Right lobe of liver (tissue), 4 donors: ENCODE data around the gene MACROD1.

Experiments
- POLR2A ChIP-seq: fragments of 450-650 bp; IDR thresholded peaks from one replicate; pipeline ENCODE4 v1.6.1; 2017; ENCODE audit warnings: antibody characterized with exemption, mild to moderate bottlenecking
- TF ChIP-seq, protein P1 (sequence below), 4 donors: fragments of 200-600 bp in 3 of 4; fragments of 450-650 bp in 1 of 4; IDR thresholded peaks; one replicate each; pipeline versions ENCODE4 v1.5.1 to v1.8.0; 2016 to 2022; ENCODE audit warnings: antibody characterized with exemption in 4 of 4, mild to moderate bottlenecking in 2 of 4
- donor health status: DM: no; HTN: no; CAD: no.
- donor health status: DM: no; HTN: no; CAD: no.
- donor health status: DM: no; HTN: yes; CAD: no.

GRCh38 chr11:64204464-64204989 is 38.6 kb upstream of the MACROD1 start:
- TF ChIP-seq, protein P1, sequence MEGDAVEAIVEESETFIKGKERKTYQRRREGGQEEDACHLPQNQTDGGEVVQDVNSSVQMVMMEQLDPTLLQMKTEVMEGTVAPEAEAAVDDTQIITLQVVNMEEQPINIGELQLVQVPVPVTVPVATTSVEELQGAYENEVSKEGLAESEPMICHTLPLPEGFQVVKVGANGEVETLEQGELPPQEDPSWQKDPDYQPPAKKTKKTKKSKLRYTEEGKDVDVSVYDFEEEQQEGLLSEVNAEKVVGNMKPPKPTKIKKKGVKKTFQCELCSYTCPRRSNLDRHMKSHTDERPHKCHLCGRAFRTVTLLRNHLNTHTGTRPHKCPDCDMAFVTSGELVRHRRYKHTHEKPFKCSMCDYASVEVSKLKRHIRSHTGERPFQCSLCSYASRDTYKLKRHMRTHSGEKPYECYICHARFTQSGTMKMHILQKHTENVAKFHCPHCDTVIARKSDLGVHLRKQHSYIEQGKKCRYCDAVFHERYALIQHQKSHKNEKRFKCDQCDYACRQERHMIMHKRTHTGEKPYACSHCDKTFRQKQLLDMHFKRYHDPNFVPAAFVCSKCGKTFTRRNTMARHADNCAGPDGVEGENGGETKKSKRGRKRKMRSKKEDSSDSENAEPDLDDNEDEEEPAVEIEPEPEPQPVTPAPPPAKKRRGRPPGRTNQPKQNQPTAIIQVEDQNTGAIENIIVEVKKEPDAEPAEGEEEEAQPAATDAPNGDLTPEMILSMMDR (IDR thresholded peaks at IDR 0.05) = peak; percentile 49 to 68 (median 65)
- TF ChIP-seq POLR2A = no peak
